ENCODE results near the gene MED13.

DNA sequence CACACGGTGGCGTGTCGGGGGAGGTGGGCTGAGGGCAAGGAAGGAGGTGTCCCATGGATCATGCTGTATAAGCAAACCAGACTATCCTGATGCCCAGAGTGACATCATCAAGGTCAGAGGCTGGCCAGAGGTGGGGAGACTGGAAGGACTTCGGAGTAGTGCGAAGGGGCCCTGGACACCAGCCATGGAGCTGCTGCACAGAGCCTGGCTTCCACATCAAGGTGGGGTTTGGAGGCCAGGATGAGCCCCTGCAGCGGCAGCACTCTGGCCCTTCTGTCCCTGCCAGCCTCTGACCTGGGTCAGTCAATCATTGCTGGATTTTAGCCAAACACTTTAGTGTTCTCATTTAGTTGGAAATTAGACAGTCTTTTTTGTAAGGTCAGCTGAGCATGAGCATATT is 34.8 kb downstream of the MED13 start:
- TF ChIP-seq EZH2 (IDR thresholded peaks at IDR 0.05; ENCODE audit: insufficient read depth, poor library complexity, severe bottlenecking) (no peak), EZH2phosphoT487 (IDR thresholded peaks at IDR 0.05; ENCODE audit: insufficient read depth, low read depth) (no peak)
